ENCODE data around the gene GFI1. TPM values are rescaled to one million over a fixed set of nuclear protein-coding genes. Genes with fewer than 3 reads are reported as not detected.

The GFI1 gene
- total and polyA plus RNA-seq, 2 of the 13 experiments (the other 11 are each of a cell fraction or from before 2014, with no cell fraction given) = 10.3 to 10.5 TPM

GRCh38 chr1:92483610-92484471 lies 2.9 kb downstream of the GFI1 start (continued):
- no peak for TF ChIP-seq MLXIP (CRISPR knock-in tag; IDR thresholded peaks at IDR 0.05; ENCODE audit: borderline replicate concordance)
- no peak for TF ChIP-seq ZC3H13 (CRISPR knock-in tag; IDR thresholded peaks at IDR 0.05)
- no peak for TF ChIP-seq ZNF713 (CRISPR knock-in tag; IDR thresholded peaks at IDR 0.05)
- TF ChIP-seq MTA1 (CRISPR knock-in tag; IDR thresholded peaks at IDR 0.05; ENCODE audit: borderline replicate concordance) = 0 out of 2 replicates have a peak, but pooled peaks have one; percentile 19
- TF ChIP-seq TCF7 (IDR thresholded peaks at IDR 0.05; ENCODE audit: low read depth) = no peak
- TF ChIP-seq ZNF878 (CRISPR knock-in tag; IDR thresholded peaks at IDR 0.05) = no peak
- 0 out of 2 replicates have a peak, but pooled peaks have one; percentile 25 for TF ChIP-seq HNRNPL (IDR thresholded peaks at IDR 0.05; ENCODE audit: low read depth, low read length)
- TF ChIP-seq FOXA3 (CRISPR knock-in tag; IDR thresholded peaks at IDR 0.05) = no peak
- no peak for TF ChIP-seq ZNF354B (CRISPR knock-in tag; IDR thresholded peaks at IDR 0.05)
- TF ChIP-seq NCOA2 (CRISPR knock-in tag; IDR thresholded peaks at IDR 0.05) = no peak
- no peak for TF ChIP-seq ZNF496 (CRISPR knock-in tag; IDR thresholded peaks at IDR 0.05; ENCODE audit: insufficient replicate concordance)
- TF ChIP-seq SOX6 (IDR thresholded peaks at IDR 0.05) = no peak
- no peak for TF ChIP-seq SOX6 (CRISPR knock-in tag; IDR thresholded peaks at IDR 0.05)

All from HepG2 (cell line).